GM10248 (cell line): ENCODE data around the gene RANBP17.
"Not testable (repeated sequence)": the region's sequence is repeated elsewhere in the genome, so short reads cannot be mapped to it uniquely, and the experiment has no call there.

Experiments used
- CTCF ChIA-PET: fragments of 300-600 bp; sonication (Branson Sonifier 250); formaldehyde crosslinking; extraction: SDS; loops from one replicate; lab custom pipeline; 2021; ENCODE audit warnings: antibody characterized with exemption; lab: Yijun Ruan, JAX
- POLR2A ChIA-PET: fragments of 350-650 bp; sonication (Branson Sonifier 250); formaldehyde crosslinking; extraction: SDS; loops from one replicate; lab custom pipeline; 2020; ENCODE audit warnings: antibody characterized with exemption; lab: Yijun Ruan, JAX
- DNase-seq: peaks from one replicate; pipeline ENCODE4 v3.0.0; 2012; ENCODE audit errors: extremely low spot score
- CTCF ChIP-seq: IDR thresholded peaks from 2 replicates; pipeline ENCODE4 v1.5.1; 2012; ENCODE audit warnings: mild to moderate bottlenecking, low read depth; ENCODE audit errors: extremely low read depth, missing control alignments, control extremely low read depth

Gene RANBP17

GRCh38 chr5:171029401-171029800 lies 167.6 kb downstream of the RANBP17 start:
- ChIA-PET CTCF (no interaction called here), POLR2A (no interaction called here)
- DNase-seq = no peak
- TF ChIP-seq CTCF = no peak

DNA sequence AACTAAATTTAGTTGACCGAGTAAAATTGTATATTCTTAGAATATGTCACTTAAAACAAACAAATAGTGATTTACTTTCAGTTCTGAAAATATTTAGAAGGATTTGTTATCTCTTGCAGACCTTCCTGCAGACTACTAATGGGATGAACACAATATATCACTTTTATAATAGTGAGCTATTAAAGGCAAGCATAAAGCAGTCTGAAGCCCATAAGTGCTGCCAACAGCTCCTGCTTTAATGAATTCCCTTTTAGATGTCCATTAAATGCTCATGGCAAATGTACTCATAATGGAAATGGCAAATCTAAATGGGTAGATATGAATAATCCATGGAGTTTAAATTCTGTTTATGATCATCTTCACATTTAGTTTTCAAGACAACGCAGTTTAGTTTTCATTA lies 170.2 kb downstream of the RANBP17 start:
- DNase-seq = no peak
- POLR2A ChIA-PET = no interaction called here
- no peak for TF ChIP-seq CTCF
- CTCF ChIA-PET = interaction anchor here (0.7 kb wide), 1 partner anchor 11 kb away, joined by 3 read pairs; no protein-coding TSS in a partner anchor

GRCh38 chr5:171032435-171032973 lies 170.7 kb downstream of the RANBP17 start:
- no peak for DNase-seq
- POLR2A ChIA-PET = no interaction called here
- TF ChIP-seq CTCF = no peak
- CTCF ChIA-PET = no interaction called here

GRCh38 chr5:171041893-171042292 lies 180.1 kb downstream of the RANBP17 start:
- POLR2A ChIA-PET, DNase-seq, CTCF ChIA-PET: not testable (repeated sequence)

DNA sequence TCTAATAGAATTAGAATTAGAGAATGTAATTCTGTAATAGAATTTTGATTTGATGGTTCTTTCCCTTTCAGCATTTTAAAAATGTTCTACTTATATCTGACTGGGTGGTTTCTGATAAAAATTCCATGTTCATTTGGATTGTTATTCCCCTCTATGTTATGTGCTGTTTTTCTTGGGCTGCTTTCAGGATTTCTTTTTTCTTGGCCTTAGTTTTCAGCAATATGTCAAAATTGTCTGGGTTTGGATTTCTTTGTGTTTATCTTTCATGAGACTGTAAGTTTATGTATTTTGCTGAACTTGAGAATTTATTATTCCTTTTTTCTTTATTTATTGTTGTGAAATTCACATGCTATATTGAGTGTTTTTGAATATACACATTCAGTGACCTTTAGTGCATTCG lies 189.1 kb downstream of the RANBP17 start:
- ChIA-PET POLR2A (no interaction called here), CTCF (no interaction called here)
- TF ChIP-seq CTCF = no peak
- no peak for DNase-seq

GRCh38 chr5:171055875-171056454 lies 194.1 kb downstream of the RANBP17 start:
- no peak for TF ChIP-seq CTCF
- DNase-seq = no peak
- CTCF ChIA-PET = no interaction called here
- POLR2A ChIA-PET = no interaction called here

DNA sequence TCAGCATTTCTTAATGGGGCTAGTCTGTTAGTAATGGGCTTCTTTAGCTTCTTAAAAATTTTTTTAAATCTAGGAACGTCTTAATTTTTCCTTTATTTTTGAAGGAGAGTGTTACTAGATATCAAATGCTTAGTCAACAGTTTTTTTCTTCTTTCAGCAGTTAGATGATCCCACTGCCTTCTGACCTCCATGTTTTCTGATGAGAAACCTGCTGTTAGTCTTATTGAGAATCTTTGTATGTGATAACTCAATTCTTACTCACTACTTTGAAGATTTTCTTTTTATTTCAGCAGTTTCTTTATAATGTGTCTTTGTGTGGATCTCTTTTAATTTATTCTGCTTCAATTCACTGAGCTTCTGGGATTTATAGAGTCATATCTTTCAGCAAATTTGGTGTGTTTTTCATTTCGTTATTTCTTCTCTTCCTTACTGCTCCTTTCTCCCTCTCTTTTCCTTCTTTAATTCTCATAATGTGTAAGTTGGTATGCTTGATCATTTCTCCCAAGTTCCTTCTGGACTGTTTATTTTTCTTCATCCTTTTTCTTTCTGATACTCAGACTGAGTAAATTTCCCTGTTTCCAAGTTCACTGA lies 205.8 kb downstream of the RANBP17 start:
- no peak for DNase-seq
- CTCF ChIA-PET = interaction anchor here (1.2 kb wide), 1 partner anchor 26 kb away, joined by 4 read pairs; no protein-coding TSS in a partner anchor
- no peak for TF ChIP-seq CTCF
- POLR2A ChIA-PET = no interaction called here
